SK-N-SH (cell line): ENCODE measurements around the gene DLX5. TPM values are rescaled to one million over a fixed set of nuclear protein-coding genes. Genes with fewer than 3 reads are reported as not detected.

ENCODE experiments used
- CTCF ChIA-PET: fragments of 300-600, 350-600 bp; formaldehyde crosslinking; extraction: SDS; loops from one replicate; lab custom pipeline; 2021; lab: Yijun Ruan, JAX
- POLR2A ChIA-PET: fragments of 350-600 bp; sonication (Branson Sonifier 250); formaldehyde crosslinking; extraction: SDS; loops from one replicate; lab custom pipeline; 2020; ENCODE audit warnings: antibody characterized with exemption, inconsistent platforms; lab: Yijun Ruan, JAX
- DNase-seq: peaks from one replicate; pipeline ENCODE4 v3.0.0; 2012
- H2AFZ ChIP-seq: fragments of 200-600 bp; sonication (generic); 2 replicates; pipeline ENCODE4 v1.8.1; 2016; ENCODE audit warnings: antibody characterized with exemption, mild to moderate bottlenecking, low read depth
- H3F3A ChIP-seq: fragments of 200-600 bp; sonication (generic); replicated peaks from 2 replicates; pipeline ENCODE3; 2016; ENCODE audit warnings: antibody characterized with exemption, mild to moderate bottlenecking; ENCODE audit not compliant: insufficient read depth
- H3K27ac ChIP-seq, 2 experiments: fragments of 200-500 bp in 1 of 2; fragments of 200-600 bp in 1 of 2; sonication (Bioruptor generic) in 1 of 2; sonication (generic), shearing (Covaris generic) in 1 of 2; 2 replicates each; pipeline versions ENCODE4 v1.5.1 to v1.6.1; 2014 to 2016; ENCODE audit warnings: low read depth in 2 of 2, inconsistent platforms in 1 of 2, low read length in 1 of 2, mild to moderate bottlenecking in 1 of 2, mixed read lengths in 1 of 2
- H3K27me3 ChIP-seq: fragments of 200-600 bp; sonication (generic), shearing (Covaris generic); 2 replicates; pipeline ENCODE4 v1.6.1; 2016; ENCODE audit warnings: mixed run types; ENCODE audit not compliant: insufficient read depth
- H3K36me3 ChIP-seq, 2 experiments: fragments of 200-500 bp in 1 of 2; fragments of 200-600 bp in 1 of 2; sonication (Bioruptor generic) in 1 of 2; sonication (generic) in 1 of 2; replicated peaks in 1 of 2; 2 replicates each; pipeline versions ENCODE3 to v1.5.1; 2014 to 2016; ENCODE audit warnings: low read length in 1 of 2, mild to moderate bottlenecking in 1 of 2; ENCODE audit not compliant: insufficient read depth in 2 of 2, control insufficient read depth in 1 of 2
- H3K4me1 ChIP-seq, 2 experiments: fragments of 200-500 bp in 1 of 2; fragments of 200-600 bp in 1 of 2; sonication (Bioruptor generic) in 1 of 2; sonication (generic), shearing (Covaris generic) in 1 of 2; 2 replicates each; pipeline versions ENCODE4 v1.5.1 to v1.6.1; 2014 to 2016; ENCODE audit warnings: low read depth in 1 of 2, low read length in 1 of 2, mixed run types in 1 of 2; ENCODE audit not compliant: insufficient read depth in 2 of 2, control insufficient read depth in 1 of 2
- H3K4me2 ChIP-seq: fragments of 200-600 bp; sonication (generic), shearing (Covaris generic); 2 replicates; pipeline ENCODE4 v1.6.1; 2017; ENCODE audit warnings: mixed run types
- H3K4me3 ChIP-seq, 2 experiments: fragments of 200-500 bp in 1 of 2; fragments of 200-600 bp in 1 of 2; sonication (Bioruptor generic) in 1 of 2; sonication (generic), shearing (Covaris generic) in 1 of 2; 2 replicates each; pipeline versions ENCODE4 v1.5.1 to v1.8.1; 2014 to 2016; ENCODE audit warnings: low read depth in 2 of 2, inconsistent platforms in 1 of 2, low read length in 1 of 2, mild to moderate bottlenecking in 1 of 2, mixed read lengths in 1 of 2, moderate library complexity in 1 of 2
- H3K79me2 ChIP-seq: fragments of 200-600 bp; sonication (generic); 2 replicates; pipeline ENCODE4 v1.8.1; 2017; ENCODE audit warnings: mild to moderate bottlenecking; ENCODE audit not compliant: insufficient read depth
- H3K9ac ChIP-seq: fragments of 200-600 bp; sonication (generic); 2 replicates; pipeline ENCODE4 v1.6.1; 2017; ENCODE audit warnings: mixed run types
- H3K9me2 ChIP-seq: fragments of 200-600 bp; sonication (generic); 2 replicates; pipeline ENCODE4 v1.6.1; 2017; ENCODE audit warnings: mixed run types
- H3K9me3 ChIP-seq: fragments of 200-600 bp; sonication (generic); 2 replicates; pipeline ENCODE4 v1.6.1; 2017; ENCODE audit warnings: mixed run types, mild to moderate bottlenecking, moderate library complexity
- H4K20me1 ChIP-seq: fragments of 200-600 bp; sonication (generic); 2 replicates; pipeline ENCODE4 v1.6.1; 2017; ENCODE audit warnings: mild to moderate bottlenecking, mixed run types; ENCODE audit not compliant: insufficient read depth
- CHD2 ChIP-seq: fragments of 150-350 bp; IDR thresholded peaks from 2 replicates; pipeline ENCODE4 v1.6.1; 2018; ENCODE audit warnings: low read length; ENCODE audit not compliant: partially characterized antibody
- CTCF ChIP-seq: fragments of 200-600 bp; sonication (generic); IDR thresholded peaks from 2 replicates; pipeline ENCODE4 v1.6.1; 2017; ENCODE audit warnings: antibody characterized with exemption, mild to moderate bottlenecking, moderate library complexity
- ELF1 ChIP-seq: IDR thresholded peaks from 2 replicates; pipeline ENCODE4 v1.4.0; 2012
- EP300 ChIP-seq, 2 experiments: IDR thresholded peaks; 2 replicates each; pipeline versions ENCODE4 v1.4.0 to v1.6.1; 2012; ENCODE audit warnings: borderline replicate concordance in 1 of 2, low read depth in 1 of 2, low read length in 1 of 2
- EZH2phosphoT487 ChIP-seq: fragments of 200-600 bp; sonication (generic); IDR thresholded peaks from 2 replicates; pipeline ENCODE4 v1.6.1; 2017; ENCODE audit warnings: low read depth, mixed run types, mild to moderate bottlenecking, antibody characterized with exemption, moderate library complexity, borderline replicate concordance
- FOSL2 ChIP-seq: IDR thresholded peaks from 2 replicates; pipeline ENCODE4 v1.4.0; 2012; ENCODE audit warnings: low read depth, mild to moderate bottlenecking, moderate library complexity, borderline replicate concordance
- GABPA ChIP-seq: IDR thresholded peaks from 2 replicates; pipeline ENCODE4 v1.4.0; 2012; ENCODE audit warnings: low read depth, mild to moderate bottlenecking
- IRF3 ChIP-seq: fragments of 150-350 bp; IDR thresholded peaks from 2 replicates; pipeline ENCODE4 v1.6.1; 2016; ENCODE audit warnings: mild to moderate bottlenecking, low read depth, low read length
- JUND ChIP-seq: IDR thresholded peaks from 2 replicates; pipeline ENCODE4 v1.4.0; 2012
- MEF2A ChIP-seq: IDR thresholded peaks from 2 replicates; pipeline ENCODE4 v1.4.0; 2012; ENCODE audit warnings: low read depth, borderline replicate concordance
- MXI1 ChIP-seq: IDR thresholded peaks from 2 replicates; pipeline ENCODE4 v1.6.1; 2012; ENCODE audit warnings: mild to moderate bottlenecking, low read depth, low read length, improper control_type of control experiment
- NRF1 ChIP-seq: IDR thresholded peaks from 2 replicates; pipeline ENCODE4 v1.6.1; 2012; ENCODE audit warnings: low read depth, mild to moderate bottlenecking, low read length
- POLR2AphosphoS5 ChIP-seq: IDR thresholded peaks from 2 replicates; pipeline ENCODE4 v1.6.1; 2012; ENCODE audit warnings: low read depth, low read length
- RAD21 ChIP-seq: IDR thresholded peaks from 2 replicates; pipeline ENCODE4 v1.6.1; 2012; ENCODE audit warnings: mild to moderate bottlenecking, low read length
- RCOR1 ChIP-seq: fragments of 150-350 bp; IDR thresholded peaks from 2 replicates; pipeline ENCODE4 v1.6.1; 2017; ENCODE audit warnings: antibody characterized with exemption, low read length
- RFX5 ChIP-seq: IDR thresholded peaks from 2 replicates; pipeline ENCODE4 v1.6.1; 2012; ENCODE audit warnings: mild to moderate bottlenecking, improper control_type of control experiment, low read length
- SIN3A ChIP-seq: IDR thresholded peaks from 2 replicates; pipeline ENCODE4 v1.6.1; 2012; ENCODE audit warnings: low read depth, mild to moderate bottlenecking, low read length, moderate library complexity, borderline replicate concordance
- SMC3 ChIP-seq: IDR thresholded peaks from 2 replicates; pipeline ENCODE4 v1.6.1; 2012; ENCODE audit warnings: low read depth, low read length, improper control_type of control experiment
- TCF12 ChIP-seq: IDR thresholded peaks from 2 replicates; pipeline ENCODE4 v1.4.0; 2012
- TEAD4 ChIP-seq: IDR thresholded peaks from 2 replicates; pipeline ENCODE4 v1.4.0; 2012; ENCODE audit warnings: mild to moderate bottlenecking, borderline replicate concordance; ENCODE audit not compliant: insufficient read depth
- USF1 ChIP-seq: IDR thresholded peaks from 2 replicates; pipeline ENCODE4 v1.4.0; 2012; ENCODE audit warnings: low read depth, borderline replicate concordance
- YY1 ChIP-seq: IDR thresholded peaks from 2 replicates; pipeline ENCODE4 v1.4.0; 2012; ENCODE audit warnings: low read depth, mild to moderate bottlenecking
- ZBTB33 ChIP-seq: IDR thresholded peaks from 2 replicates; pipeline ENCODE4 v1.4.0; 2012; ENCODE audit warnings: low read depth, borderline replicate concordance
- WGBS: methylation state at CpG from one replicate; pipeline ENCODE4 v1.1.6; 2017; ENCODE audit warnings: low lambda C conversion rate; 5-methylcytosine and 5-hydroxymethylcytosine counted together
- polyA plus RNA-seq, 3 experiments: library from polyadenylated mRNA; depleted of rRNA; stranded (reverse); fragments of >200 nt; gene quantifications; 2 replicates each; pipeline ENCODE4 v1.2.3, GENCODE V29; 2012

The DLX5 gene
- polyA plus RNA-seq, 1 of the 3 experiments (the other 2 are of a cell fraction), result not detected

- no peak for TF ChIP-seq IRF3
- no peak for TF ChIP-seq RFX5
- TF ChIP-seq CHD2, result no peak
- TF ChIP-seq CTCF, result no peak
- no peak for TF ChIP-seq YY1
- TF ChIP-seq RCOR1, result no peak
- no peak for TF ChIP-seq TCF12
- no peak for TF ChIP-seq POLR2AphosphoS5
- TF ChIP-seq FOSL2, result no peak
- TF ChIP-seq EP300 (IDR thresholded peaks at IDR 0.05; ENCODE audit: borderline replicate concordance in 1 of 2, low read depth in 1 of 2, low read length in 1 of 2), result no peak
Observed at GRCh38 chr7:97043281-97043680, 18.6 kb upstream of the DLX5 start (continued).

- no peak overlapping the region for H2AFZ ChIP-seq
- H4K20me1 ChIP-seq, result no peaks in the 10 kb centered on the region
- H3K4me1 ChIP-seq, result no peaks in the 10 kb centered on the region
- no peaks in the 10 kb centered on the region for H3K79me2 ChIP-seq
- WGBS, result 40% methylated on average over 5 of the region's 5 CpGs
- no peak overlapping the region for H3K4me2 ChIP-seq
- no peaks in the 10 kb centered on the region for H3K9me2 ChIP-seq
- H3K9me3 ChIP-seq, result no peaks in the 10 kb centered on the region
- TF ChIP-seq ZBTB33, result no peak
- no peak for TF ChIP-seq POLR2AphosphoS5
- TF ChIP-seq MEF2A, result no peak
- TF ChIP-seq CTCF, result no peak
- no peak for TF ChIP-seq JUND
- TF ChIP-seq RAD21, result no peak
- TF ChIP-seq EZH2phosphoT487, result no peak
- no peak for TF ChIP-seq YY1
- no peak for TF ChIP-seq NRF1
- no peak for TF ChIP-seq USF1
- TF ChIP-seq MXI1, result no peak
- TF ChIP-seq SIN3A, result no peak
- no peak for TF ChIP-seq SMC3
- TF ChIP-seq TEAD4, result no peak
- TF ChIP-seq EP300 (IDR thresholded peaks at IDR 0.05; ENCODE audit: borderline replicate concordance in 1 of 2, low read depth in 1 of 2, low read length in 1 of 2), result no peak
- no peak for TF ChIP-seq GABPA
- TF ChIP-seq ELF1, result no peak
- no peak for TF ChIP-seq RCOR1
- DNase-seq, result no peak
- no peaks in the 10 kb centered on the region for H3K36me3 ChIP-seq
- no peak overlapping the region for H3K4me3 ChIP-seq
- CTCF ChIA-PET, result interaction anchor here (1.8 to 3.3 kb wide), 3 partner anchors 12 to 1123 kb away, joined by 6 to 22 read pairs (median 8); no protein-coding TSS in a partner anchor
- no peak overlapping the region for H3K27ac ChIP-seq
- POLR2A ChIA-PET, result interaction anchor here (0.6 kb wide), 1 partner anchor 21 kb away, joined by 3 read pairs; no protein-coding TSS in a partner anchor
- no peak overlapping the region for H3K9ac ChIP-seq
- no peaks in the 10 kb centered on the region for H3K27me3 ChIP-seq
- no peaks in the 10 kb centered on the region for H3F3A ChIP-seq
Observed at GRCh38 chr7:97039374-97040065, 14.9 kb upstream of the DLX5 start.
